T follicular helper cell (primary cell): ENCODE measurements around the gene FAM3D.

ENCODE experiments used
- DNase-seq: peaks from one replicate; pipeline ENCODE4 v3.0.0-alpha.2; 2020; ENCODE audit warnings: low read depth

The FAM3D gene

GRCh38 chr3:58654466-58654865 is 12.1 kb downstream of the FAM3D start:
- no peak for DNase-seq

- no peak for DNase-seq
These were observed 13.9 kb downstream of the FAM3D start for GRCh38 chr3:58652624-58653023.

- DNase-seq = no peak
These were observed 15.3 kb downstream of the FAM3D start for GRCh38 chr3:58651276-58651675.

GRCh38 chr3:58647381-58648141 is 19.0 kb downstream of the FAM3D start:
- DNase-seq = no peak

- no peak for DNase-seq
These were observed 20.1 kb downstream of the FAM3D start for GRCh38 chr3:58646503-58646902.

- no peak for DNase-seq
These were observed 20.8 kb downstream of the FAM3D start for GRCh38 chr3:58645726-58646125.

- DNase-seq = no peak
These were observed 23.7 kb downstream of the FAM3D start for GRCh38 chr3:58642846-58643245.

GRCh38 chr3:58640700-58641372 is 25.7 kb downstream of the FAM3D start:
- peak; percentile 16 for DNase-seq

GRCh38 chr3:58639842-58640241 is 26.7 kb downstream of the FAM3D start:
- DNase-seq = no peak

- DNase-seq = no peak
These were observed 27.6 kb downstream of the FAM3D start for GRCh38 chr3:58639001-58639400.

GRCh38 chr3:58638591-58638990 is 28.0 kb downstream of the FAM3D start:
- DNase-seq = no peak

- DNase-seq = no peak
These were observed 29.1 kb downstream of the FAM3D start for GRCh38 chr3:58637509-58637908.

GRCh38 chr3:58635371-58636285 is 30.9 kb downstream of the FAM3D start:
- no peak for DNase-seq

- DNase-seq = no peak
These were observed 33.3 kb downstream of the FAM3D start for GRCh38 chr3:58633157-58633865.

- no peak for DNase-seq
These were observed 34.8 kb downstream of the FAM3D start for GRCh38 chr3:58631742-58632141.

GRCh38 chr3:58630710-58631092 is 35.9 kb downstream of the FAM3D start:
- DNase-seq = no peak

GRCh38 chr3:58630076-58630709 is 36.4 kb downstream of the FAM3D start:
- peak; percentile 42 for DNase-seq

- DNase-seq = no peak
These were observed 36.9 kb downstream of the FAM3D start for GRCh38 chr3:58629629-58630028.

- no peak for DNase-seq
These were observed 37.6 kb downstream of the FAM3D start for GRCh38 chr3:58628823-58629562.

GRCh38 chr3:58627941-58628340 is 38.6 kb downstream of the FAM3D start:
- DNase-seq = no peak

GRCh38 chr3:58627570-58627885 is 39.0 kb downstream of the FAM3D start:
- no peak for DNase-seq
